K562 (cell line): ENCODE measurements around the gene SAE1. TPM values are rescaled to one million over a fixed set of nuclear protein-coding genes. Genes with fewer than 3 reads are reported as not detected.

Experiments used
- ATF6 ChIP-seq: sonication (generic); formaldehyde crosslinking; IDR thresholded peaks from 2 replicates; pipeline ENCODE4 v1.4.0; 2020; ENCODE audit warnings: mild to moderate bottlenecking, missing genetic modification reagents
- CREB3 ChIP-seq: fragments of 450-650 bp; conservative IDR thresholded peaks from 2 replicates; pipeline ENCODE4 v1.6.1; 2016; ENCODE audit warnings: missing genetic modification characterization, low read depth, mild to moderate bottlenecking, missing compliant biosample characterization, moderate library complexity
- CUX1 ChIP-seq: fragments of 200-800 bp; sonication (Bioruptor generic); IDR thresholded peaks from 2 replicates; pipeline ENCODE4 v1.6.1; 2016; ENCODE audit warnings: missing genetic modification characterization, missing compliant biosample characterization
- FOXP4 ChIP-seq: sonication (generic); formaldehyde crosslinking; IDR thresholded peaks from 2 replicates; pipeline ENCODE4 v1.8.0; 2022; ENCODE audit warnings: mild to moderate bottlenecking, missing genetic modification reagents, borderline replicate concordance
- HDAC2 ChIP-seq: fragments of 450-650 bp; IDR thresholded peaks from 2 replicates; pipeline ENCODE4 v1.6.1; 2016; ENCODE audit warnings: mild to moderate bottlenecking
- MCM5 ChIP-seq: fragments of 450-650 bp; IDR thresholded peaks from 2 replicates; pipeline ENCODE4 v1.6.1; 2016; ENCODE audit warnings: low read depth
- POLR2B ChIP-seq: fragments of 450-650 bp; IDR thresholded peaks from 2 replicates; pipeline ENCODE4 v1.6.1; 2018; ENCODE audit warnings: low read depth; ENCODE audit not compliant: partially characterized antibody
- SIN3B ChIP-seq: fragments of 450-650 bp; IDR thresholded peaks from 2 replicates; pipeline ENCODE4 v1.6.1; 2017; ENCODE audit warnings: low read depth, mild to moderate bottlenecking, moderate library complexity
- TSHZ1 ChIP-seq: fragments of 250-450 bp; sonication (Bioruptor Pico); IDR thresholded peaks from 2 replicates; pipeline ENCODE4 v1.4.0; 2020; ENCODE audit warnings: mild to moderate bottlenecking, moderate library complexity
- ZNF121 ChIP-seq: sonication (generic); formaldehyde crosslinking; conservative IDR thresholded peaks from 2 replicates; pipeline ENCODE4 v1.8.0; 2022; ENCODE audit warnings: missing genetic modification reagents
- ZNF23 ChIP-seq: fragments of 250-450 bp; sonication (Bioruptor Pico); IDR thresholded peaks from 2 replicates; pipeline ENCODE4 v1.4.0; 2020; ENCODE audit warnings: mild to moderate bottlenecking
- ZNF24 ChIP-seq: fragments of 450-650 bp; IDR thresholded peaks from 2 replicates; pipeline ENCODE4 v1.6.1; 2016
- ZNF780A ChIP-seq: fragments of 250-450 bp; sonication (Bioruptor Pico); IDR thresholded peaks from 2 replicates; pipeline ENCODE4 v1.5.0; 2021; ENCODE audit warnings: mild to moderate bottlenecking
- polyA plus RNA-seq, 8 experiments: library from polyadenylated mRNA; depleted of rRNA in 4 of 8; stranded (reverse) in 5 of 8; unstranded in 3 of 8; fragments of >200 nt; fragmentation: Nextera tagmentation in 2 of 8; fragmentation: Illumina TruSeq in 1 of 8; extraction: Ambion mirVana in 2 of 8; extraction: Trizol in 1 of 8; gene quantifications; 2 replicates each; pipeline versions ENCODE4 v1.2.1 to v1.2.3, GENCODE V29; 2011 to 2014; ENCODE audit warnings: inconsistent platforms in 1 of 8, missing spikeins in 1 of 8
- total RNA-seq, 7 experiments: library from RNA; depleted of rRNA in 6 of 7; stranded (reverse); fragments of >200 nt in 6 of 7; fragmentation: Illumina TruSeq in 2 of 7; extraction: Trizol in 2 of 7; gene quantifications; 2 replicates each; pipeline versions ENCODE4 v1.2.1 to v1.2.3, GENCODE V29; 2011 to 2021; ENCODE audit warnings: low replicate concordance in 1 of 7

SAE1 gene
- total and polyA plus RNA-seq, 9 of the 15 experiments (the other 6 are each of a cell fraction or from before 2014, with no cell fraction given), result 82.8 to 299 (median 217) TPM

GRCh38 chr19:47112997-47113849, 17.4 kb upstream of the SAE1 start, which contains the start of gene ZC3H4 (continued):
- TF ChIP-seq CUX1 (CRISPR knock-in tag), result no peak
- TF ChIP-seq ZNF24, result no peak
- TF ChIP-seq CREB3 (tag), result 0 out of 2 replicates have a peak, but pooled peaks have one; percentile 57
- TF ChIP-seq MCM5, result no peak
- TF ChIP-seq TSHZ1 (CRISPR knock-in tag), result no peak
- TF ChIP-seq SIN3B, result no peak
- no peak for TF ChIP-seq ZNF121
- TF ChIP-seq FOXP4, result no peak
- TF ChIP-seq ATF6, result no peak
- peak; percentile 85 for TF ChIP-seq POLR2B
- no peak for TF ChIP-seq ZNF23 (CRISPR knock-in tag)
- no peak for TF ChIP-seq HDAC2
- no peak for TF ChIP-seq ZNF780A (CRISPR knock-in tag)
